ENCODE measurements around the gene C2CD4B.

DNA sequence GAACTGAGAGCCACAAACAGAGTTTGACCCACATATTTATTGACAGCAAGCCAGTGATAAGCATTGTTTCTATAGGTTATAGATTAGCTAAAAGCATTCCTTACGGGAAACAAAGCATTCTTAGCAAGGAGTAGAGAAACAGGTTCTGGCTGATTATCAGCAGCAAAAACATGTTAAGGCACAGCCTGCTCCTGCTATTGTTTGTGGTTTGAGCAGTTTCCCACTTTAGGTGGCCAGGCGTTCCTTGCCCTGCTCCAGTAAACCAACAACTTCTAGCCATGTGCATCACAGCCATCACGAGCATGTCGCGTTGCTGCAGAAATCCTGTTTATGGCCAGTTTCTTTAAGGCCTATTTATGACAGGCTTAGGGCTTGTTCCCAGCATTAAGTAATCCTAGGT lies 44.7 kb upstream of the C2CD4B start:
- TF ChIP-seq, protein P1, sequence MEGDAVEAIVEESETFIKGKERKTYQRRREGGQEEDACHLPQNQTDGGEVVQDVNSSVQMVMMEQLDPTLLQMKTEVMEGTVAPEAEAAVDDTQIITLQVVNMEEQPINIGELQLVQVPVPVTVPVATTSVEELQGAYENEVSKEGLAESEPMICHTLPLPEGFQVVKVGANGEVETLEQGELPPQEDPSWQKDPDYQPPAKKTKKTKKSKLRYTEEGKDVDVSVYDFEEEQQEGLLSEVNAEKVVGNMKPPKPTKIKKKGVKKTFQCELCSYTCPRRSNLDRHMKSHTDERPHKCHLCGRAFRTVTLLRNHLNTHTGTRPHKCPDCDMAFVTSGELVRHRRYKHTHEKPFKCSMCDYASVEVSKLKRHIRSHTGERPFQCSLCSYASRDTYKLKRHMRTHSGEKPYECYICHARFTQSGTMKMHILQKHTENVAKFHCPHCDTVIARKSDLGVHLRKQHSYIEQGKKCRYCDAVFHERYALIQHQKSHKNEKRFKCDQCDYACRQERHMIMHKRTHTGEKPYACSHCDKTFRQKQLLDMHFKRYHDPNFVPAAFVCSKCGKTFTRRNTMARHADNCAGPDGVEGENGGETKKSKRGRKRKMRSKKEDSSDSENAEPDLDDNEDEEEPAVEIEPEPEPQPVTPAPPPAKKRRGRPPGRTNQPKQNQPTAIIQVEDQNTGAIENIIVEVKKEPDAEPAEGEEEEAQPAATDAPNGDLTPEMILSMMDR (IDR thresholded peaks at IDR 0.05; ENCODE audit: low read depth, low read length, missing input control) = no peak
- no peak for TF ChIP-seq FOXA2 (IDR thresholded peaks at IDR 0.05)
- no peak for TF ChIP-seq YY1 (IDR thresholded peaks at IDR 0.05)
